GM19438 (cell line): ENCODE measurements around the gene ZDHHC14.

Experiments used
- ATAC-seq: cut with Tn5 transposase; IDR thresholded peaks from one replicate; pipeline ENCODE4 v1.9.1; 2021; ENCODE audit warnings: low read depth; ENCODE audit not compliant: unreplicated experiment

ZDHHC14 gene

GRCh38 chr6:157604816-157605215, 223.8 kb downstream of the ZDHHC14 start:
- no peak for ATAC-seq

- ATAC-seq: no peak
These were observed 224.5 kb downstream of the ZDHHC14 start for GRCh38 chr6:157605484-157605883.

GRCh38 chr6:157606516-157606915, 225.5 kb downstream of the ZDHHC14 start:
- ATAC-seq: no peak

- peak; percentile 78 for ATAC-seq
These were observed 226.5 kb downstream of the ZDHHC14 start for GRCh38 chr6:157607317-157608109.

- no peak for ATAC-seq
These were observed 227.5 kb downstream of the ZDHHC14 start for GRCh38 chr6:157608221-157609075.

GRCh38 chr6:157609117-157609516, 228.1 kb downstream of the ZDHHC14 start:
- ATAC-seq: no peak

GRCh38 chr6:157609556-157609955, 228.6 kb downstream of the ZDHHC14 start:
- no peak for ATAC-seq

- no peak for ATAC-seq
These were observed 229.5 kb downstream of the ZDHHC14 start for GRCh38 chr6:157610451-157610999.

- no peak for ATAC-seq
These were observed 230.4 kb downstream of the ZDHHC14 start for GRCh38 chr6:157611406-157611805.

GRCh38 chr6:157613011-157613522, 232.1 kb downstream of the ZDHHC14 start:
- ATAC-seq: no peak

GRCh38 chr6:157614026-157614568, 233.1 kb downstream of the ZDHHC14 start:
- ATAC-seq: peak; percentile 56

- no peak for ATAC-seq
These were observed 234.4 kb downstream of the ZDHHC14 start for GRCh38 chr6:157615420-157615769.

GRCh38 chr6:157615951-157616350, 235.0 kb downstream of the ZDHHC14 start:
- no peak for ATAC-seq

GRCh38 chr6:157620944-157621343, 240.0 kb downstream of the ZDHHC14 start:
- no peak for ATAC-seq

- no peak for ATAC-seq
These were observed 240.4 kb downstream of the ZDHHC14 start for GRCh38 chr6:157621406-157621805.

GRCh38 chr6:157622427-157622826, 241.4 kb downstream of the ZDHHC14 start:
- ATAC-seq: no peak

GRCh38 chr6:157625111-157625510, 244.1 kb downstream of the ZDHHC14 start:
- ATAC-seq: no peak

- no peak for ATAC-seq
These were observed 244.8 kb downstream of the ZDHHC14 start for GRCh38 chr6:157625764-157626163.

GRCh38 chr6:157627195-157627966, 246.4 kb downstream of the ZDHHC14 start:
- no peak for ATAC-seq

GRCh38 chr6:157628463-157628862, 247.5 kb downstream of the ZDHHC14 start:
- ATAC-seq: no peak
